Coronary artery (tissue), 2 donors: ENCODE data around the gene ANKRD10.

Source experiments
- DNase-seq: peaks from one replicate; pipeline ENCODE4 v3.0.0-alpha.2; 2017; ENCODE audit warnings: low spot score
- H3K27ac ChIP-seq, 2 donors: fragments of 200-600 bp; sonication (generic); one replicate each; pipeline ENCODE4 v1.5.1; 2016 to 2019
- H3K4me3 ChIP-seq: fragments of 200-600 bp; sonication (generic); 2 replicates; pipeline ENCODE4 v1.5.1; 2016; ENCODE audit warnings: mild to moderate bottlenecking, moderate library complexity
- CTCF ChIP-seq: fragments of 200-600 bp; sonication (generic); IDR thresholded peaks from one replicate; pipeline ENCODE4 v1.5.1; 2019; ENCODE audit warnings: antibody characterized with exemption

ANKRD10 gene

GRCh38 chr13:110828705-110829104 lies 86.2 kb downstream of the ANKRD10 start:
- Histone ChIP-seq H3K27ac (no peak overlapping the region), H3K4me3 (no peak overlapping the region)
- TF ChIP-seq CTCF: no peak
- DNase-seq: no peak
